HG02623 (cell line): ENCODE data around the gene FOXG1.

Source experiments
- ATAC-seq: cut with Tn5 transposase; IDR thresholded peaks from one replicate; pipeline ENCODE4 v1.9.1; 2021; ENCODE audit warnings: moderate library complexity; ENCODE audit not compliant: unreplicated experiment

The FOXG1 gene

GRCh38 chr14:28774764-28775735 lies 8.5 kb downstream of the FOXG1 start:
- ATAC-seq, result no peak

GRCh38 chr14:28776482-28777266 lies 10.1 kb downstream of the FOXG1 start:
- ATAC-seq, result no peak

- ATAC-seq, result no peak
Measured at GRCh38 chr14:28777471-28778137, 11.0 kb downstream of the FOXG1 start.

- ATAC-seq, result no peak
Measured at GRCh38 chr14:28778138-28779117, 11.8 kb downstream of the FOXG1 start.

GRCh38 chr14:28779456-28779855 lies 12.9 kb downstream of the FOXG1 start:
- ATAC-seq, result no peak

GRCh38 chr14:28780843-28781820 lies 14.5 kb downstream of the FOXG1 start:
- no peak for ATAC-seq

GRCh38 chr14:28782301-28782700 lies 15.7 kb downstream of the FOXG1 start:
- ATAC-seq, result no peak

GRCh38 chr14:28783664-28784063 lies 17.1 kb downstream of the FOXG1 start:
- no peak for ATAC-seq

GRCh38 chr14:28784096-28785048 lies 17.8 kb downstream of the FOXG1 start:
- ATAC-seq, result no peak

- no peak for ATAC-seq
Measured at GRCh38 chr14:28785096-28785952, 18.7 kb downstream of the FOXG1 start.

- no peak for ATAC-seq
Measured at GRCh38 chr14:28807518-28807917, 40.9 kb downstream of the FOXG1 start.

GRCh38 chr14:28813810-28814209 lies 47.2 kb downstream of the FOXG1 start:
- no peak for ATAC-seq
